Measurements from ENCODE around the gene NEU1.

The NEU1 gene

DNA sequence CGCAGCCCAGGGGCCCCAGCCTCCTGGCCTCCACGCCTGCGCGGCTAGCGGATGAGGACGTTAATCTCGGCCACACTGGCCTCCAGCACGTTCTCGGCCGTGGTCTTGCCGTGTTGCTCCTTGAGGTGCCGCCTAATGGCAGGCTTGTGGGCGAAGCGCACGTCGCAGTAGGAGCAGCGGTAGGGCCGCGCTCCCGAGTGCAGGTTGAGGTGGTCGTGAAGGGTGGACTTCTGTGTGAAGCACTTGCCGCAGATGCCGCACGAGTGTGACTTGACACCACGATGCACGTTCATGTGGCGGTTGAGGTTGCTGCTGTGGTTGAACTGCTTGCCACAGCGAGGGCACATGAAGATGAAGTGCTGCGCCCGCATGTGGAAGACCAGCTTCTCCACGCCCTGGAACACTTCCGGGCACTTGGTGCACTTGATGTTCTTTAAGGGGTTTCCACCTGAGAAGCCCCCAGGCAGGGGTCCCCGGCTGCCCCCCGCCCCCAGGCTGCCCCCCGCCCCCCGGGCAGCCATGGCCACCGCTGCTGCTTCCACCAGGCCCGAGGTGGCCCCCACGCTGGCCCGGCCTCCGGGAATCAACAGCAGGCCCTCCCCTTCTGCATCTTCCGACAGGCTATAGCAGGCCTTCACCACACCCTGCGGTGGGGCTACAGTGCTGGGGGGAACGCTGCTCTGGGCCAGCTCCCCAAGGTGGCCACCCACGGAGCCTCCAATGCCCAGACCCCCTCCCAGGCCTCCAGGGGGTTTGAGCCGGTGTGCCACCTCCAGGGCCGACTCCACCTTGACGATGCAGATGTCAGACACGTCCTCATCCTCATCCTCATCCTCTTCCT lies 37.5 kb upstream of the NEU1 start:
- Histone ChIP-seq H3K4me1 (ENCODE audit: insufficient read depth, low read length) (no peaks in the 10 kb centered on the region), H3K9ac (ENCODE audit: low read depth, low read length) (no peak overlapping the region), H3K9me3 (ENCODE audit: control insufficient read depth, insufficient read depth, low read length) (no peaks in the 10 kb centered on the region), H3K36me3 (ENCODE audit: insufficient read depth, low read length) (peaks cover 6% of the 10 kb centered on the region; the same call in 1 of the 2 replicates)

GRCh38 chr6:31899215-31899614 lies 36.6 kb upstream of the NEU1 start:
- Histone ChIP-seq H3K9me3 (ENCODE audit: control insufficient read depth, insufficient read depth, low read length) (no peaks in the 10 kb centered on the region), H3K9ac (ENCODE audit: low read depth, low read length) (no peak overlapping the region), H3K4me1 (ENCODE audit: insufficient read depth, low read length) (no peaks in the 10 kb centered on the region), H3K36me3 (ENCODE audit: insufficient read depth, low read length) (peaks cover 6% of the 10 kb centered on the region; the same call in 1 of the 2 replicates)

DNA sequence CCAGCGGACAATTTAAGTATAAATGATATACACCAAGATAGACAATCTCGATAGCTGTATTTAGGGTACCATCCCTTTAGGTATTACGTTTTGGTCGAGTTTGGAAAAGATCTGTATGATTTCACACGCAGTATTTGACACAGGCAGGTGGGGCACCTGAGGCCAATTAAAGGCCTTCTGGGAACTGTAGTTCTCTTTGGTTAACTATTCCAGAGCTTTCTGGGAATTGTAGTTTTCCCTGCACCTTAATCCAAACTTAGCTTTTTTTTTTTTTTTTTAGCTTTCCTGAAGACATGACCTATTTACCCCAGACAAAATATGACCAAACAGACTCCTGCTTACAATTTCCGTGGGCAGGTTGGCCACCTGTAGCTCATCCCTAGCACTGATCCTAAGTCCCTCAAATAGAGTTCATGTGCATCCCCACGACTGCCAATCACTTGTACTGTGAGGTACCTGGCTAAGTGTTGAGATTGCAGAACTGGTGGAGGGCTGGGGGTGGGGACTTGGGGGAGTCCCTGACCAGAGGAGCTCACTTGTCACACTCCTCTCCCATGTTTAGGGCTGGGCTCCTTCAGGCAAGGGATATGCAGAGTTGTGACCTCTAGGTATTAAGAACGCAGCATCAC lies 35.9 kb upstream of the NEU1 start:
- Histone ChIP-seq H3K9ac (ENCODE audit: low read depth, low read length) (peak overlapping the region; percentile 99), H3K4me1 (ENCODE audit: insufficient read depth, low read length) (no peaks in the 10 kb centered on the region)

DNA sequence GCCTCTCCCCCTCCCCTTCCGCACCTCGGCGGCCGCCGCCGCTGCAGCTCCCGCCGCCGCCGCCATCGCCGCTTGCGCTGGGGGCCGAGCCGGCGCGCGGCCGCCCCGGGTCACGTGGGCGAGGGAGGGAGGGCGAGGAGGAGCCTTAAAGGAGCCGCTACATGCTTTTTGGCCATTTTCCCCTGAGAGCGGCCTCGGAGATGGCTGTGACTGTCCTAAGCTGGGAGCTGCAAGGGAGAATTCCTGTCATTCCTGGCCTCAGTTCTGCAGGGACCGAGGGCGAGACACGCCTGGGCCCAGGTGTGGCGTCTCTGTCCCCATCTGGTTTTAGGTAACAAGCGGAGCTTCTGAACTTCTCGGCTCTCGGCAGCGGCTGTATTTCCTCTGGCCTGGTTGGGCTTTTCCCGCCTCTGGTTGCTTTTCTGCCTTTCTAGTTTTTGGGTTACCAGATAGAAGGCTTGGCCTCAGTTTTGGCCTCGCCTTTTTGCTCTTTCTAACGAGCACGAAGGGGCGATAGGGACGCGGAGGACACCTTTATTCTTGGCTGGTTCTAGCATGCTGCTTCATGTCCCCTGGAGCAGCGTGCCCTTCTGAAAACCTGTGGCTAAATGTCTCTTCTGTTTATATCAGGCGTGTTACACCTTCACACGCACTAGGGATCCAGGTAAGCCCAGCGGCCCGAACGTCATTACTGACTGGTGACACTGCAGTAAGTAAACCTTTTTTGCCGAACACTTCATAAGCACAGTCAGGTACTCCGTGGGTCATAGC lies 35.2 kb upstream of the NEU1 start, which contains the start of gene EHMT2:
TSS of gene EHMT2 (minus strand) at position 87 of the 771 bp plus-strand sequence. CDS start at position 66, 21 bp downstream.
- H3K36me3 ChIP-seq (ENCODE audit: insufficient read depth, low read length), result peaks cover 11% of the 10 kb centered on the region
- no peaks in the 10 kb centered on the region for H3K4me1 ChIP-seq (ENCODE audit: insufficient read depth, low read length)
- H3K9me3 ChIP-seq (ENCODE audit: control insufficient read depth, insufficient read depth, low read length), result no peaks in the 10 kb centered on the region
- H3K9ac ChIP-seq (ENCODE audit: low read depth, low read length), result peak within 1 kb of the TSS; percentile 99

More for the DNA sequence above, 35.9 kb upstream of the NEU1 start:
- no peaks in the 10 kb centered on the region for H3K9me3 ChIP-seq (ENCODE audit: control insufficient read depth, insufficient read depth, low read length)
- H3K36me3 ChIP-seq (ENCODE audit: insufficient read depth, low read length), result peaks cover 7% of the 10 kb centered on the region

DNA sequence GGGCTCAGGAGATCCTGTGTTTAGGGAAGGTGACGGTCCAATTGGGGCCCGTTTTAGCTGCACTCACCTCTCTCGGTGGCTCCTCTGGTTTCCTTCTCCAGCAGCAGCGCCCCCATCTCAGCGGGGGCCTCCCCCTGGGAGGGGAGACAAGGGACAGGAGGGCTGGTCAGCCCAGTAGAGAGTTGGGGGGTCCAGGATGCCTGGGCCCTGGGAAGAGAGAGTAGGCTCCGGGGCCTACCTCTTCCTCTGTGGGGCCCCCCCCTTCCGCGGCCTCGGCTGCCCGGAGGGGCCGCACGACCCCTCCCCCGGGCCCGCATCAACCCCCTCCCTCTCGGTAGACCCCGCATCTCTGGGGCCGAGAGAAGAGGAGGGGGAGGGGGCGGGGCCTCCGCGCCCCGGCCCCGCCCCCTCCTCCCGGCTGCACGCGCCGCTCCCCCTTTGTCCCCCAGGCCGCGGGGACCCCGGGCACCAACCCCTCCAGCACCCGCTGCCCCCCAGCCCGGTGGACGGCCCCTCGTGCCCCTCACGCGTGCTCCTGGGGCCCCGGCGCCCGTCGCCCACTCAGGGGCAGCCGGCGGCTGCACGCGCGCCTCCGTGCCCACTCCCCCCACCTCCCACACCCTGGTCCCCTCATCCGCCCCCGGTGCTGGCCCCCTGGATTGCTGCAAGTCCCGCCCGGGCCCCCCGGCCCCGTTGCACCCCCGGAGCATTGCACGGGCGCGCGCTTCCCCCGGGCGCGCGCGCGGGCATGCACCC lies 34.4 kb upstream of the NEU1 start:
- no peaks in the 10 kb centered on the region for H3K4me1 ChIP-seq (ENCODE audit: insufficient read depth, low read length)
- no peaks in the 10 kb centered on the region for H3K9me3 ChIP-seq (ENCODE audit: control insufficient read depth, insufficient read depth, low read length)
- H3K36me3 ChIP-seq (ENCODE audit: insufficient read depth, low read length), result peaks cover 11% of the 10 kb centered on the region
- H3K9ac ChIP-seq (ENCODE audit: low read depth, low read length), result peak overlapping the region; percentile 99

- Histone ChIP-seq H3K36me3 (ENCODE audit: insufficient read depth, low read length) (peaks cover 12% of the 10 kb centered on the region), H3K4me1 (ENCODE audit: insufficient read depth, low read length) (no peaks in the 10 kb centered on the region), H3K9me3 (ENCODE audit: control insufficient read depth, insufficient read depth, low read length) (no peaks in the 10 kb centered on the region), H3K9ac (ENCODE audit: low read depth, low read length) (peak overlapping the region; percentile 99; the same call in 1 of the 2 replicates)
Measured at GRCh38 chr6:31896493-31896855, 33.9 kb upstream of the NEU1 start.

- Histone ChIP-seq H3K4me1 (ENCODE audit: insufficient read depth, low read length) (no peaks in the 10 kb centered on the region), H3K9me3 (ENCODE audit: control insufficient read depth, insufficient read depth, low read length) (no peaks in the 10 kb centered on the region), H3K36me3 (ENCODE audit: insufficient read depth, low read length) (peaks cover 24% of the 10 kb centered on the region), H3K9ac (ENCODE audit: low read depth, low read length) (no peak overlapping the region)
Measured at GRCh38 chr6:31892821-31893220, 30.2 kb upstream of the NEU1 start.

GRCh38 chr6:31889331-31889972 lies 26.8 kb upstream of the NEU1 start:
- peaks cover 31% of the 10 kb centered on the region for H3K36me3 ChIP-seq (ENCODE audit: insufficient read depth, low read length)
- H3K9ac ChIP-seq (ENCODE audit: low read depth, low read length), result no peak overlapping the region
- H3K9me3 ChIP-seq (ENCODE audit: control insufficient read depth, insufficient read depth, low read length), result no peaks in the 10 kb centered on the region
- no peaks in the 10 kb centered on the region for H3K4me1 ChIP-seq (ENCODE audit: insufficient read depth, low read length)

GRCh38 chr6:31888276-31889258 lies 25.9 kb upstream of the NEU1 start:
- H3K36me3 ChIP-seq (ENCODE audit: insufficient read depth, low read length), result peaks cover 31% of the 10 kb centered on the region
- H3K9me3 ChIP-seq (ENCODE audit: control insufficient read depth, insufficient read depth, low read length), result no peaks in the 10 kb centered on the region
- H3K4me1 ChIP-seq (ENCODE audit: insufficient read depth, low read length), result no peaks in the 10 kb centered on the region
- no peak overlapping the region for H3K9ac ChIP-seq (ENCODE audit: low read depth, low read length)

GRCh38 chr6:31887173-31888007 lies 24.8 kb upstream of the NEU1 start:
- H3K9me3 ChIP-seq (ENCODE audit: control insufficient read depth, insufficient read depth, low read length), result no peaks in the 10 kb centered on the region
- H3K9ac ChIP-seq (ENCODE audit: low read depth, low read length), result no peak overlapping the region
- no peaks in the 10 kb centered on the region for H3K4me1 ChIP-seq (ENCODE audit: insufficient read depth, low read length)
- H3K36me3 ChIP-seq (ENCODE audit: insufficient read depth, low read length), result peaks cover 26% of the 10 kb centered on the region

GRCh38 chr6:31886541-31886991 lies 23.9 kb upstream of the NEU1 start:
- H3K9me3 ChIP-seq (ENCODE audit: control insufficient read depth, insufficient read depth, low read length), result no peaks in the 10 kb centered on the region
- H3K4me1 ChIP-seq (ENCODE audit: insufficient read depth, low read length), result no peaks in the 10 kb centered on the region
- H3K36me3 ChIP-seq (ENCODE audit: insufficient read depth, low read length), result peaks cover 27% of the 10 kb centered on the region
- no peak overlapping the region for H3K9ac ChIP-seq (ENCODE audit: low read depth, low read length)

DNA sequence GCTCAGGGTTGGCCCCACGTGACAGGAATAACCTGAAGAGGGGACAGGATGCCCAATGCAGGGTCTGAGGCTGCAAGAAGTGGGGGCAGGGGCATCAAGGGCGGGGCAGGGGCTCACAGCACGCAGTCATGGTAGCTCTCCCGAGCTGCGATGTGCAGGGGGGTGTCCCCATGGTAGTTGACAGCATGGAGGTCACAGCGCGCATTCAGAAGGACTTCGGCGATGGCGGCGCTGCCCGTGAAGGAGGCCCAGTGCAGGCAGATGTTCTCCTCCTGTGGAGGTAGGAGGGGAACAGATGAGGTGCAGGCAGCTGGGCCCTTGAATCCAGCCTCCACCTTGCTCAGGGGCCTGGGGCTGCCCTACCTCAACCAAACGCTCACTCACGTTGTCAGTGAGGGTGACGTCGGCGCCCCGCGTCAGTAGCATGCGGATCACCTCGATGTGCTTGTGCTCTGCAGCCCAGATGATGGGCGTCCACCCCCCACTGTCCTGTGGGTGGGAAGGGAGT lies 22.0 kb upstream of the NEU1 start:
- H3K36me3 ChIP-seq (ENCODE audit: insufficient read depth, low read length), result peaks cover 25% of the 10 kb centered on the region
- no peak overlapping the region for H3K9ac ChIP-seq (ENCODE audit: low read depth, low read length)
- H3K4me1 ChIP-seq (ENCODE audit: insufficient read depth, low read length), result no peaks in the 10 kb centered on the region
- no peaks in the 10 kb centered on the region for H3K9me3 ChIP-seq (ENCODE audit: control insufficient read depth, insufficient read depth, low read length)
